T-helper 2 cell treated with Interferon-gamma antibody and Interleukin-4, amounts not matched to agents 100 ng/mL and 5 ng/mL, for 36 hours (primary cell): ENCODE measurements around the gene CTIF. TPM values are rescaled to one million over a fixed set of nuclear protein-coding genes. Genes with fewer than 3 reads are reported as not detected.

Experiments
- intact Hi-C: fragments of 100-400 bp; cut with micrococcal nuclease; formaldehyde crosslinking; loops from one replicate; pipeline ENCODE4 v1.15.1; 2023
- total RNA-seq: library from RNA; stranded (reverse); gene quantifications from 2 replicates; pipeline ENCODE4 v1.2.3, GENCODE V29; 2022

Gene CTIF
- total RNA-seq, 1 donor from 2014 or later, result 2.4 TPM

DNA sequence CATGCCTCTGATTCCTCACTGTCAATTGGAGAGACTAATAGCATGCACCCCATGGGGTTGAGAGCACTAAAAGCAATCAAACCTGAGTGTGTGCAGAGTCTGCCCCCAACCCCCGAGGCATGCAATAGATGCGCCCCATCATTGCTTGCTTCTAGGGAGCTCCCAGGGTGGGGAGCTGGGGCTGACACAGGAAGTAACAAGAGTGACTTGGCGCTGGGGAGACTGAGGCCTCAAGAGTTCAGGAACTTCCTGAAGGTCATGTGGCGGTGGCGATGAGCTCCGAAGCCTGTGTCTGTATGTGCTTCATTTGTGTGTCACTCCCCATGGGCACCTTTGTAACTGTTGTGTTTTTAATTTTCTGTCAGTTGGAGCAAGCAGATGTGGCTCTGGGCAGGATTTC, 61.2 kb downstream of the CTIF start:
- intact Hi-C loops, result no loop called here

DNA sequence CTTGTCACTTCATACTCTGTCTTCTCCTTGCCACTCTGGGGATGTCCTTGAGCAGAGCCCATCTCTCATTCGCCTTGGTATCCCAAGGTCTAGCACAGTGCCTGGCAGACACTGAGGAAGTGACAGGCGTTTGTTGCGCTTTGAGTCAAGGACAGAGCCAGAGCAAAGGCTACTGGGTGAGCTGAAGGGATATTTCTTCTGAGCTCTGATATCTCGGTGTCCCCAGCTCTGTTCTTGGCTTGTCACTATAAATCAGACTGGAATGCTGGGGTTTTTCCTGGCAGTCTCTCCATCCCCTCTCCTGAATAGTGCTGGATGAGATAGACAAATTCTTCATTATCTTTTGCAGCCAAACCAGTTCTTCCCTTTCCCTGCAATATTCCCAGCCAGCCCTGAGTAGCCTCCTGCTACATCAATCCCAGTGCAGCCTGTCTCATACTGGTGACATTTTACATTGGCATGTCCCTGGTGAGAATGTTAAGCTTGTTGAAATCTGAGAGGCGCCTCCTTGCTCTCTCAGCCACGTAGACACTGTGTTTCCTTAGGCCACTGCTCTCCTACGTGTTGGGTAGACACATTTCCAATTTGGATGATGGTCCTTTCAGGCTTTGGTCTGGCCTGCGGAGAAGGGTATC, 61.7 kb downstream of the CTIF start:
- intact Hi-C loops, result no loop called here

DNA sequence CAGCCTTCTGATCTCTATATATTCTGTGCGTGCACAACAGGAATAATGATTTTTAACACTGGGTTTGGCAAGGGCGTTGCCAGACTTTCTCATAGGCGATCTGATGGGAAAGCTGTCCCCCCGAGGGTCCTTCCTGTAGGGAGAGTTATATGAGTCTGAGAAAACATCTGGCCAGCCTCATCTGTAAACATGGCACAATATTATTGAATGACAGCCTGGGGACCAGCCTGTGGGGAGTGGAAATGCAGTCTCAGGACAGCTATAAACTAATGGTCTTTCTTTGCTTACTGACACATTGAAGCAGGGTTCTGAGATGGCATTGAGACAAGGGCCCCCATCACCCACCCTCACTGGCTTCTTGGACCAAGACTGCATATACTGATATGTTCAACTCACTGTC, 62.5 kb downstream of the CTIF start:
- intact Hi-C loops, result no loop called here

DNA sequence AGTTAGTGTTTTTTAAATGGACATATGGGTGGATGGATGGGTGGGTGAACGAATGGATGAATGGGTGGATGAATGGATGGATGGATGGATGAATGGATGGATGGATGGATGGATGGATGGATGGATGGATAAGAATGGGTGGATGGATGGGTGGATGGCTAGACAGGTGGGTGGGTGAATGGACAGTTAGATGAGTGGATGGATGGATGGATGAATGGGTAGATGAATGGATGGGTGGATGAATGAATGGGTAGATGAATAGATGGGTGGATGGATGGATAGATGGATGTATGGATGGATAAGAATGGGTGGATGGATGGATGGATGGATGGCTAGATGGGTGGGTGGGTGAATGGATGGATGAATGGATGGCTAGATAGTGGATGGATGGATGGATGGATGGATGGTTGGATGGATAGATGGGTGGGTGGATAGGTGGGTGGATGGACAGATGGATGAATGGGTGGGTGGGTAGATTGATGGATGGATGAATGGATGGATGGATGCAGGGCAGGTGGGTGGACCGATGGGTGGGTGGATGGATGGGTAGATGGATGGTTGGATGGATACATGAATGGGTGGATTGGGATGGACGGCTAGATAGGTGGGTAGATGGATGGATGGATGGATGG, 64.0 kb downstream of the CTIF start:
- intact Hi-C loops, result no loop called here

DNA sequence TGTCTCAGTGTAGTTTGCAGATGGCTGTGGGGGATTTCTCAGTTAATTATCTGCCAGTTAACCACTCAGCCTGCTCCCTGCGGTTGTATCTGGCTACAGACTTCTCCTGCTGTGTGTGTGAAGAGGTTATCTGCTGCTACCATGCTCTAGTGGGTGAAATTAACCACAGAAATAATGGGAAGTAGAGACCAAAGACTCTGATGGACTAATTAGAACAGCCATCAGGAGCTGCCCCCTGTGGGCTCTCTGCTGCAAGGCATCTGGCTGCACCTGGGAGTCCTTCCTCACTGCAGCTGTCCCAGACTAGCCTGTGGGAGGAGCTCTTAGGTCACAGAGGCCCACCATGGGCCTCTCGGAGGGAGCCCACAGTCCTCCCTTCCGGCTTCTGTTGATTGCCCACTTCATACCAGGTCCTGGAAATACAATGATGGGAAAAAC, 66.6 kb downstream of the CTIF start:
- intact Hi-C loops, result no loop called here

DNA sequence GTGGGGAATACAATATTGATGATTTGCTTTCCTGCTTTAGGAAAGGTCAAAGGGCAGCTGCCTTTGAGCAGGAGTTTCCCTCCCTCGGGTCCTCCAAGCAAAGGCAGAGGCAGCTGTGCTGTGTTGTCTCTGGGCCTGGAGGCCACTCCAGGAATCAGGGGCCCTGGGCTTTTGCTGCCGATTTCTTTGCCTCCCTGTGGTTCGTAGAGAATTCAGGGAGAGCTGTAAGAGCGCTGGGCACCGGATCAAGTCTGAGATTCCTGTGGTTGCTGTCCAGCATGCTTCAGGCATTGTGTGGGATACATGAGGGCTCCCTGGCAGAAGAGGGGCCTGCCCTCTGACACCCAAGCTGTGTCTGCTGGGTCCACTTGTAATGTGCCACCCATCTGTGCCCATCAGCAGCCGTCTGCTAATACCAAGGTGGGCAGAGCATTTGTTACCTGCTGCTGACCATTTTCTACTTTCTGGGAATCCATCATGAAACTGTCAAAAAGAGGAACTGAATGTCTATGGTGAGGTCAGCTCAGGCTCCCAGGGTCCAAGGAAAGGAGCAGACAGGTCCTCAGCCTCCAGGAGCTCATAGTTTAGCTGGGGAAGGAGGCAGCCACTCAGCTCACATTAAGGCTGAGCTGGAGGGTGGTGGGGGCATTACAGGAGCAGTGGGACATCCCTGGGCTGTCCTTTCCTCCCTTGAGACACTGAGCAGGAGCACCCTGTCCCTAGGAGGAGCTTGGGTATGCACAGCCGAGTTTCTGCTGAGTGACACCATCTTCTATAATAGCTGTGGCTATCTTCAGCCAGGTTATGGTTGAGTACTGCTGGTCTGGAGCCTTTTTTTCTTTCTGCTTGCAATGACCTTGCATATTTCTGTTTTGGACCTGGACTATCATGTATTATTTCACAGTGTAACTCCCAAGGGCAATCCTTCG, 68.5 kb downstream of the CTIF start:
- intact Hi-C loops, result no loop called here

DNA sequence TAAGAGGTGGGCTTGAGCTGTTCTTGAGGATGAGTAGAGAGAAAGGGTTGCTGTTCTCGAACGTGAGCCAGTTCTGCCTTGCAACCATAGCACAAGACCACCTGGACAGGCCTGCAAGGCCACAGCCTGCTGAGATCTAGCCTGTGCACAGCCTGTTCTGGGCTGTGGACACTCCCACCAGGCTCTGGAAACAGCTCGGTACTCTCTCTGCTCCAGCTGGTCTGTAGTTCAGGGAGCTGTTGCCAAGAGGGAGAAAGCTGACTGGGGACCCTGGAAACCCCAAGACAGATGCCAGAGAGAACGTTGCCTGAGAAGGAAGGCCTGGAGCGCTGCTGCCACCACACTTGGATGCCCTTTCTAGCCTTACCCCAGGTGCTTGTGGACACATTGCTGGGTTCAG, 69.8 kb downstream of the CTIF start:
- intact Hi-C loops, result no loop called here

DNA sequence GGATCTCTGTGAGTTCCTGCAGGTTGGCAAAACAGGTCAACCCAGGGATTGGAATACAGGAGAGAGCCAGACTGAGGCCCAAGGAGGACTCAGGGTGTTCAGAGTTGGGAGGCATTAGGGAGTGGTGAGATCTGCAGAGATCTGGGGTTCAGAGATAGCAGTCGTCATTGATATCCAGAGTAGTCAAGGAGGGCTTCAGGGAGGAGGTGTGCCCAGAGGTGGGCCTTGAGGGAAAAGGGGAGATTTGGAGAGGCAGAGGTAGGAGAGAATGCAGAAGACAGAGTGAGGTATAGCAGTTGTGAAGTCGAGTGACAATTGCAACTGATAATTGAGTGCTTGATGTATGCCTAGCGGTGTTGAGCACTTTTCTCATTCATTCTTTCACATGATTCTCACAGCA, 70.3 kb downstream of the CTIF start:
- intact Hi-C loops, result no loop called here

DNA sequence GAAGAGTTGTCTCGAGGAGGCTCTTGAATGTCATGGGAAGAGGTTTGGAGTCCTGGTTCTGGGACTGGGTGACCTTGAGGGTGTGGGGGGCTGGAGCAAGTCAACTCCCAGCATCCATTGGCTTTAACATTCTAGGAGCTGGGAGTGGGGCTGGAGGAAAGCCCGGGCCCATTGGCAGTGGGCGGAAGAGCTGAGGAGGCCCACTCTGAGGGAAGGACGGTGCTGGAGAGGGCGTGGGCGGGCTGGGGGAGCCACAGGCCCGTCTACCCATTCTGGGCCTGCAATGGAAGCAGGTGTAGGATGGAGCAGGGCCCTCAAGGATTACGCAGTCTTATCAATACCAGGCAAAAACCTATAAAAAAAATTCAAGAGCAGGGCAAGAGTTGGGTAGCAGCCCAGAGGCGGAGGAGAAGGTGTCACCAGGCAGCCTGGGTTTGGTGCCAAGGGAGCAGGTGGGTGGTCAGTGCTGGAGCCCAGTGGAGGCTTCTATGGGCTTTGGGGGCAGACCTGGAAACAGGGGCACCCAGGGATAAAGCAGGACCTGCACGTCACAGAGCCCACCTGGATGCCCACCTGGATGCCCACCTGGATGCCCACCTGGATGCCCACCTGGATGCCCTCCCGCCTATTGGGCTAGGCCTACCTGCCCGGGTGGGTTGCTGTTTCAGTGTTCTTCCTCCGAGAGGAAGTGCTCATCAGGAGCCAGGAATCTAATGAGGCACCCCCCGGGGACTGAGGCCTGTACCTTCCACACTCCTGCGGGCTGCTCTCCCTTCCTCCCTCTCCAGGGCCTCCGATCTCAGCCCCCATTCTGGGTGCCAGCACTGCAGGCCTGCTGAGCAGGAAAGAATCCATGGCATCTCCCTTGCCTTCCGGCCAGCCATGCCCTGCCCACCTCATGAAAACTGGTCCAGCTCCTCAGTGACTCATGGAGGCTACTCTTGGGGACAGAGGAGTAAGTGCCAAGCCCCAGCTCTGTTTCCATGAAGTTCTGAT, 71.3 kb downstream of the CTIF start:
- intact Hi-C loops, result no loop called here

DNA sequence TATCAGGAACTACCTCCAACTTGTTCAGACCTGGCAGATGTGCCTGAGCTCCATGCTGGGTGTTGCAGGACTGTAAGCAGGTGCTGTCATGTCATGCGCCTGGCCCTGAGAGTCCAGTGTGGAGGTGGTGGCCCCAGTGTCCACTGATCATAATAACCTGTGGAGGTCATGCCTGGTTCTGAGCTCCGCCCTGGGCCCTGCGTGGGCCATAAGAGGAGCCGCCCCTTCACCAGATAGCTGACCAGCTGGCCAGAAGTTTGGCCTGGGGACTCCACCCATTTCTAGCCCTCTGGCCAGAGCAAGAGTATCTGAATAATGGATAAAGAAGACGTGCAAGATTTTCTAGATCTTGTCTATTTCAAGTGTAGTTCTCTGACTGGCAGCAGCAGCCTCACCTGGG, 72.4 kb downstream of the CTIF start:
- intact Hi-C loops, result no loop called here

DNA sequence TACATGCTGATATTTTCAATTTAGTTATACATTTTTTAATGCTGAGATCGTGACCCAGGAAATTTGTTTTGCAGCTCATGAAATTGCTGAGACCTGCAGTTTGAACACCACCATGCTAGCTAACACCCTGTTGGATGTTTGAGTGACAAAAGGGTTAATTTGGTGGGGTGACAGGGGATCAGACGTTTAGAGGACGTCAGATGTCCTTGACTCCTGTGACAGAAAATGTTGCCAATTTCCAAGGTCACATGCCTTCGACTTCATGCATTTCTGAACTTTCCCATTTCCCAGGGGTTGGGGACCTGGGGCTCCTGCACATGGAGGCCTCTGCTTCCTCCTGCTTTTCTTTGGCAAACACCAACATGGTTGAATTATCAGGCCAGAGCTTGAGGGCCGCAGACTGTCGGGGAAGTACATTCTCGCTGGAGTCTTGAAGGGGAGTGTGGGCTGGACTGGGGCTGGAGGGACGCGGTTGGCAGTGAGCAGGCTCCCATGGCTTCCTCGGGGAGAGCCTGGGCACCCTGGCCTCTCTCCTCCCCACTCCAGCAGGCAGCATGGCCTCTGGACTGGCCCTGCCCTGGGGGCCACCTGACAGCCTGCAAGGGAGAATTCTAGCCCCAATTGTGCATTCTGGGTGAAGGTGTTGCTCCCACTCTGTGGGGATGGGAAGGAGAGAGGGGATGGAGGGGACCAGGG, 73.1 kb downstream of the CTIF start:
- intact Hi-C loops, result no loop called here

DNA sequence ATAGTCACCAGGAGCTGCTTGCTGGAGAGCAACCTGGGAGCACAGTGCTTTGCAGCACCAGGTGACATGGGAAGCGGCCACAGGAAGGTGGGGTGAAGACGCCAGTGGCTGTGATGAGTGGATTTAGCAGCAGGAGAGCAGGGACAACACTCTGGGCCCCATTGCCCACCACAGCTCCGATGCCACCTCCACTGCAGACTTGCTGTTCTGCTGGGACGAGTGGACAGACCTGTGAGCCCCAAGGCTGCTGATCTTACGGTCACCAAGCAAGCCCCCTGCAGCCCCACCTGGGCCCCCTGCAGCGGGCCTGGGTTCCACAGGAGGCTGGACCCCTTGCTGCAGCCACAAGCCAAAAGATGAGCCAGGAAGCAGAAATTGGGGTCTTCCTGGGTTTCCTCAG, 73.7 kb downstream of the CTIF start:
- intact Hi-C loops, result no loop called here

DNA sequence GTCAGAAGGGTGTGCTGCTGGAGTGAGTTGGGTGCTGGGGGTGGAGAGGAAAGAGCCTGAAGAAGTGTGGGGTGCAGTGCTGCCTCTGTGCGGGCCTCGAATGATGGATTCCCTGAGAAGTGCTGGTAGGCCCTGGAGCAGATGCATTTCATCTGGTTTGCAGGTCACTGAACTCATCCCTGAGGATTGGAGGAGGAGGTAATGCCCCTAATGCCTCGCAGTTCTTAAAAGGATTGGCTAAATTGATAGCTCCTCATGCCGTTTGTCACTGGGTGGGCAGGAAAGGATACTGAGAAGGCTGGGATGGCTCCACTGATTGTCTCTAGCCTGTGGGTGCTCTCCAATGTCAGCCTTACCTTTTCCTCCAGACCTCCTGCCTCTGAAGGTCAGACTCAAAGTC, 74.1 kb downstream of the CTIF start:
- intact Hi-C loops, result no loop called here

DNA sequence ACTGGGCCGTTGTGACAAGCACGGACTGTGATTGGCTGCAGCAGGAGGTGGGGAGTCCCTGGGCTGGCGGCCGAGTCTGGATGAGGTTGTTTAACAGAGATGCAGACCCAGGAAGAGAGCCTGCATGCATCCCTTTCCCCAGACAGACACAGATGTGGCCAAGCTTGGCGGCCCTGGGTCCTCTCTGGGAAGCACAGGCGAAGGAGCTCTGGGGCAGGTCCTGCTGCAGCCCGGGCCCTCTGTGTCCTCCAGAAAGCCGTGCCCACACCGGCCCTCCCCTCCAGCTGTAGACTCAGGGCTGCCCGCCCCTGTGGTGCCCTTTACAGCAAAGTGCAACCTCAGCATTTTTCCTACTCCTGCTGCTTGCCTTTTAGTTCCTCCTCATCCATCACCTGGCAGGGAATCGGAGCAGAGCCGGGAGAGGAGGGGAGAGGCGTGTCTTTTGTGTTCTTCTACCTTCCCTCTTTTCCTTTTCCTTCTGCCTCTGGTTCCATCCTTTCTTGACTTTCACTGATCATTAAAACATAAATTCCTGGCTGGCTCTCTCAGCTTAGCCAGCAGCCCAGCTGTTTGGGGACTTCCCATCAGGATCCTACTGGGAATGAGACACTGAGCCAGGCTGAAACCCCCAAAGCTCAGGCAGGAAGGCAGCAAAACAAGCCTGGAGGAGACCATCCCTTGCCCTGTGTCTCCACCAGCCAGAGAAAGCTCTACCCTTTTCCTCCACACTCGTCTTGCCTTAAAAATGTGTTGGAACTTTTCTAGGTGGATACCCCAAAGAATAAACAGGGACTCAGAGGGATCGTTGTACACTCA, 75.0 kb downstream of the CTIF start:
- intact Hi-C loops, result no loop called here

DNA sequence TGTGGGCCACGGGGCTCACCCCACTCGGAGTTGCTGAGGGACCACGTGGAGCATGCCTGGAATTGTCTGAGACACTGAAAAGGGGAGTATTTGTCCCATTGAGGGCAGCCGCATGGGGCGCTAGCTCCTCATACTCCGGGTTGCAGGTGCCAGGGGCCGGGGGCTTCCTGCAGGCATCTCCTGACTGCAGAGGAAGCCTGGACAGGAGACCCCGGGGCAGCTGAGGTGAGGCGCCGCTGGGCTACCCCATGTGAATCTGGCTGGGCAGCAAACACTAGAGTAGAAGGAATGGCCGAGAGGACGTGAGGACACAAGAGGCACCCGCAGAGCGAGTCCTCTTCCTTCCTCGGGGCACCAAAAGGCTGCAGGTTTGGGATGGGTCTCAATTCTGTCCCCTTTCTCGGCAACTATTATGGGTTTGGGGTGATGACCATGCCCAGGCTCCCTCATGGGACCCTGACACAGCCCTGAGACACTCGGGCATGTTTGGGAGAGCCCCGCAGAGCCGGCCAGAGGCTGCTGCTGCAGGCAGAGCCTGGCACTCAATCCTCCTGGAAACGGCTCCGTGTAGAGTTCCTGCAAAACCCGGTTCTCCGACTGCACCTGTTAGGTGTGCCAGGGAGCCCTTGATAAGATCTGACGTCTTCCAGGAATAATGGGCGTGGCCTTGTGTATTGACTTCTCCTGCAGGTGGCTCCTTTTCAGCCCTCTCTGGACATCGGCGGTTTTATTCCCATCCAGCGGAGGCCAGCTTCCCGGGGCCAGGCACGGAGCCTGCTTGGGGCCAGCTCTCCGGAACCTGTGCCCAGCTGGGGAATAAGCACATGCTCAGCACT, 77.0 kb downstream of the CTIF start:
- intact Hi-C loops, result no loop called here

DNA sequence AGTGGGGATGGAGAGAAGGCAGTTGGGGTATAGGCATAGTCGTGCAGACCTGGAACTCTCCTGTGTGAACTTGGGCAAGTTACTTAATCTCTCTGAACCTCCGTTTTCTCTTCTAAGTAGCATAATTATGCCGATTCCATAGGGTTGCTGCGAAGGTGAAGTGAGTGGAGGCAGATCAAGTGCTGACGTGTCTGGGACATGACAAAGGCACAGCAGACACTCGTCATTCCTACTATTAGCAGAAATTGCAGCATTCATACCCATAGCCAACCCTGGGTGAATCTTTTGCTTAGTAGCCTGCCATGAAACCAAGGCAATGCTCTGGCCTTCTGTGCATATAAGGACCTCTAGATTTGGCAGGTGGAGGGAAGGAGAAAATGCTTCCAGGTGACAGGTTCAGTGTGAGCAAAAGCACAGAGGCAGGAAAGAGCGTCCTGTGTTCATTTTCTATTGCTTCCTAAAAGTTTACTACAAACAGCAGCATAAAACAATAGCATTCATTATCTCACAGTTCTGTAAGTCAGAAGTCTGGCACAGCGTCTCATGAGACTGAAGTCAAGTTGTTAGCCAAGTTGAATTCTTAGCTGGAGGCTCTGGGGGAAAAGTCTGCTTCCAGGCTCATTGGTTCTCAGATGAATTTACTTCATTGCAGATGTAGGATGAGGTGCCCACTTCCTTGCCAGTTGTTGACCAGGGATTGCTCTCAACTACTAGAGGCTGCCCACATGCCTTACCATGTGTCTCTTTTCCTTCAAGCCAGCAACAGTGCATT, 77.8 kb downstream of the CTIF start:
- intact Hi-C loops, result no loop called here

DNA sequence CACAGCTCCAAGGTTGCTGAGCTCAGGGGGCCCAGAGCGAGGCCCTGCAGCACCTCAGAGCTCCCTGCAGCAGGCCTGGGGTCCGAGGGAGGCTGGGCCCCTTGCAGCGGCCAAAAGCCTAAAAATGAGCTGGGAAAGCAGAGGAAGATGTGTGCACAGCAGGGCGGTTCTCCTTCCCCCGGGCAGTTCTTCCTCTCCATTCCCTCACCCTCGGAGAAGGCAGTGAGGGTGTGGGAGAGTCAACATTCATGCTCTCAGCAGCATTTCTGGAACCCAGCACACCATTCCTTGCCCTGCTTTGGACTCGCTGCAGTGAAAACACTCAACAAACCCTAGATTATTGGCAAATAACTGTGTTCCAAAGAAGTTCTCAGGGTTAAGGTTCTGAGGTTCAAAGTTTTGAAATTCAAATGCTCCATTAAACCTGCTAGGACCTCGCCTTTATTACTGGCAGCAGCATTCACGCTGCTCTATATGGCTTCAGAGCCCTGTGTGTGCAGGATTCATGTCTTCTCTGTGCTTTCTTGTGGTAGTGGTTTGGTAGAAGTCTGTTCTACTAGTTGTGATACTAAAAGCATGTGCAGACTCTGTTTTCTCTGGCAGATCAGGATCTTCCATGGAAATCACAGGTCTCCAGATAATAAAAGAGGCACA, 79.1 kb downstream of the CTIF start:
- intact Hi-C loops, result no loop called here
